ENCODE results near the gene PCNA. TPM values are rescaled to one million over a fixed set of nuclear protein-coding genes. Genes with fewer than 3 reads are reported as not detected.

Gene PCNA
- total RNA-seq, 6 donors from 2014 or later = 15.5 to 55.9 (median 42.3) TPM

GRCh38 chr20:5160882-5161281 is 41.1 kb upstream of the PCNA start:
- TF ChIP-seq CTCF (IDR thresholded peaks at IDR 0.05) = no peak
- no peak for TF ChIP-seq EP300 (IDR thresholded peaks at IDR 0.05)
- TF ChIP-seq POLR2A (IDR thresholded peaks at IDR 0.05) = no peak
- TF ChIP-seq POLR2AphosphoS5 (IDR thresholded peaks at IDR 0.05) = no peak
- Histone ChIP-seq H3K36me3 (no peaks in the 10 kb centered on the region), H3K4me1 (peaks cover 14 to 45% (median 20%) of the 10 kb centered on the region in 4 donors), H3K9me3 (no peaks in the 10 kb centered on the region), H3K4me3 (no peak overlapping the region), H3K27me3 (no peaks in the 10 kb centered on the region), H3K27ac (peak overlapping the region in 1 of 4 donors; percentile 37)
- ATAC-seq (ENCODE audit: low FRiP score in 2 of 2) (no peak), DNase-seq (no peak)

- DNase-seq = no peak
- peaks cover 14 to 42% (median 21%) of the 10 kb centered on the region in 4 donors for H3K4me1 ChIP-seq
- H3K9me3 ChIP-seq = no peaks in the 10 kb centered on the region
- no peak for ATAC-seq (ENCODE audit: low FRiP score in 2 of 2)
- H3K4me3 ChIP-seq = no peak overlapping the region
- H3K27me3 ChIP-seq = no peaks in the 10 kb centered on the region
- H3K27ac ChIP-seq = no peak overlapping the region
- TF ChIP-seq POLR2AphosphoS5 (IDR thresholded peaks at IDR 0.05) (no peak), EP300 (IDR thresholded peaks at IDR 0.05) (no peak), POLR2A (IDR thresholded peaks at IDR 0.05) (no peak), CTCF (IDR thresholded peaks at IDR 0.05) (no peak)
- WGBS, 2 donors = 90 to 92% methylated on average over 3 of the region's 3 CpGs
- no peaks in the 10 kb centered on the region for H3K36me3 ChIP-seq
Observed at GRCh38 chr20:5159928-5160327, 40.2 kb upstream of the PCNA start.

- no peak for DNase-seq
- TF ChIP-seq CTCF (IDR thresholded peaks at IDR 0.05) = no peak
- TF ChIP-seq POLR2A (IDR thresholded peaks at IDR 0.05) = no peak
- no peak for TF ChIP-seq EP300 (IDR thresholded peaks at IDR 0.05)
- TF ChIP-seq POLR2AphosphoS5 (IDR thresholded peaks at IDR 0.05) = no peak
- Histone ChIP-seq H3K9me3 (no peaks in the 10 kb centered on the region), H3K36me3 (no peaks in the 10 kb centered on the region), H3K4me3 (no peak overlapping the region), H3K27ac (no peak overlapping the region), H3K4me1 (peaks cover 14 to 53% (median 28%) of the 10 kb centered on the region in 4 donors), H3K27me3 (no peaks in the 10 kb centered on the region)
- WGBS, 2 donors = 43 to 55% methylated on average over 4 of the region's 4 CpGs
- no peak for ATAC-seq (ENCODE audit: low FRiP score in 2 of 2)
Observed at GRCh38 chr20:5156675-5157448, 37.1 kb upstream of the PCNA start.

- Histone ChIP-seq H3K36me3 (no peaks in the 10 kb centered on the region), H3K4me1 (peaks cover 6 to 48% (median 23%) of the 10 kb centered on the region in 4 donors), H3K9me3 (no peaks in the 10 kb centered on the region), H3K27ac (no peak overlapping the region), H3K27me3 (no peaks in the 10 kb centered on the region), H3K4me3 (no peak overlapping the region)
- 92 to 98% methylated on average over 2 of the region's 2 CpGs for WGBS, 2 donors
- no peak for ATAC-seq (ENCODE audit: low FRiP score in 2 of 2)
- no peak for DNase-seq
- no peak for TF ChIP-seq EP300 (IDR thresholded peaks at IDR 0.05)
- TF ChIP-seq CTCF (IDR thresholded peaks at IDR 0.05) = no peak
- TF ChIP-seq POLR2A (IDR thresholded peaks at IDR 0.05) = no peak
- no peak for TF ChIP-seq POLR2AphosphoS5 (IDR thresholded peaks at IDR 0.05)
Observed at GRCh38 chr20:5155404-5155803, 35.6 kb upstream of the PCNA start.

- 88 to 96% methylated on average over 6 of the region's 6 CpGs for WGBS, 2 donors
- DNase-seq = no peak
Observed at GRCh38 chr20:5154543-5154925, 34.8 kb upstream of the PCNA start.

More at GRCh38 chr20:5154543-5154925, 34.8 kb upstream of the PCNA start:
- Histone ChIP-seq H3K27ac (no peak overlapping the region), H3K4me1 (peaks cover 8 to 55% (median 27%) of the 10 kb centered on the region in 4 donors), H3K4me3 (no peak overlapping the region), H3K36me3 (no peaks in the 10 kb centered on the region), H3K27me3 (no peaks in the 10 kb centered on the region), H3K9me3 (no peaks in the 10 kb centered on the region)
- TF ChIP-seq POLR2AphosphoS5 (IDR thresholded peaks at IDR 0.05) (no peak), CTCF (IDR thresholded peaks at IDR 0.05) (no peak), POLR2A (IDR thresholded peaks at IDR 0.05) (no peak), EP300 (IDR thresholded peaks at IDR 0.05) (no peak)
- no peak for ATAC-seq (ENCODE audit: low FRiP score in 2 of 2)
